Epithelial cell of prostate (primary cell): ENCODE data around the gene CDK6.

Experiments
- DNase-seq: peaks from one replicate; pipeline ENCODE4 v3.0.0-alpha.2; 2011; ENCODE audit warnings: low read depth, low spot score
- H3K27ac ChIP-seq: fragments of 450-650 bp; 2 replicates; pipeline ENCODE4 v1.5.1; 2017; ENCODE audit warnings: mild to moderate bottlenecking

Gene CDK6

DNA sequence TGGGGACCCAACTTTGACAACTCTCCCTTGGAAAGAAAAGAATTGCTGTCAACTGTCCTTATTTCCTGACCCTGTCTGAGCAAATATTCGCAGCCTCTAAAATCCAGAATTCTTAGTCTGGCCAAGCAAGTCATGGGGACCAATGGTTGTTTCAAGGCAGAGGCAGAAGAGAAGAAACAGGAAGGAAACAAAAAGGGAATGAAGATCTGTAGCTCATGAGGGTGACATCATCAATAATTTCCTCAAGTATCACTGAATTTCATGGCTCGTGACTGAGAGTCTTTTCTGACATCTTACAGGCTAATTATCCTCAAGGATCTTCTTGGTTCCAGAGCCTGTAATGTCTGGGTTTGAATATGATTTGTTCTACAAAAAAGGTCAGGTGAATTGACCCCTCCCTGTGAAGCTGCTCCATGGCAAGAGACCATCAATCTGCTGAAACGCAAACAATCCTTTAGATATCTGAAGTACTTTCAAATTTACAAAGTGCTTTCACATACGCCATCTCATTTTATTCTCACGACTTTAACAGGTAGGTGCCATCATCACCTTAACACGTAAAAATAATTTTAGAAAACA, 5.8 kb downstream of the CDK6 start:
- DNase-seq: no peak
- H3K27ac ChIP-seq: peak overlapping the region; percentile 76

DNA sequence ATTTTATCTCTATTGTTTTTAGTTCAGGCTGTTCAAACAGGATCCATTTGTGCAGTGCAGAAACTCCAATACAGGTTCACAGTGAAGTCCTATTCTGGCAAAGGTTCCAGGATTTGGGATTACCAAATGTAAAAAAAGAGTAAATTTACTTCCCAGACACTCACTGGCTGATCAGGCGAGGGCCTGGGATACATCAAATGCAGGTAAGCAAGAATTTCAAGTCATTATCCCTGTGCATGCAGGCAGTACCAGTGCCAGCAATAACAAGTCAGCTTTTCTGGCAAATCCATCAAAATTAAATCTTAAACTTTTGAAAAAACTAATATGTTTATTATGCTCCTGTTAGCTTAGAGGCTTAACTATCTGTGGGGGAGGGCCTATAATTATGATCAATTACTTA, 6.3 kb downstream of the CDK6 start:
- H3K27ac ChIP-seq: no peak overlapping the region
- no peak for DNase-seq

DNA sequence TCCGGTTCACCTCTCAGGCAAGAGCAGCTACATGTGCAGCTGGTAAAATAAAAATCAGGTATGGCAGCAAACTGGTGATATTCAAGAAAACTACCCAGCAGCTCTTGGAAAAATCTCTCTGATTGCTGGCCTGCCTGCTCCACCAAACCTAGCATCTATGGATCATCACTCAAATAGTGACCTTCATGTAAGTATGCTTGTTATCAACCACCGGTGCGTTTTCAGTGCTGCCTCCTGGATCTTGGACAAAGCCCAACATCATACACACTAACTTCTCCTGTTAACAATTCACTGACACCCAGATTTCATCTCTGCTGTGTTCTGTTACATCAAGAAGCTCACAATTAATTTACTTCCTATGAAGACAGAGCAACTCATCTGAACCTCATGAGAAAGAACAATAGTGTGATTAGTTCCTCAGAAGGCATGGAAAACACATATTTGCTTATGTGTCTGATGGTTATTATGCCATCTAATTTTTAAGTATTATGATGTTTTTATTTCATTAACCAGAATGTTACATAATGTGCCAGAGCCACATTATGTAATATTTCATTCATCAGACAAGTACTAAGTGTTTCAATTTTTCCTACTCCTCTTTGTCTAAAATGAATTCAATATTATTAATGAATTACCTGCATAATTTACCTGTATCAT, 8.8 kb downstream of the CDK6 start:
- H3K27ac ChIP-seq: no peak overlapping the region
- no peak for DNase-seq

DNA sequence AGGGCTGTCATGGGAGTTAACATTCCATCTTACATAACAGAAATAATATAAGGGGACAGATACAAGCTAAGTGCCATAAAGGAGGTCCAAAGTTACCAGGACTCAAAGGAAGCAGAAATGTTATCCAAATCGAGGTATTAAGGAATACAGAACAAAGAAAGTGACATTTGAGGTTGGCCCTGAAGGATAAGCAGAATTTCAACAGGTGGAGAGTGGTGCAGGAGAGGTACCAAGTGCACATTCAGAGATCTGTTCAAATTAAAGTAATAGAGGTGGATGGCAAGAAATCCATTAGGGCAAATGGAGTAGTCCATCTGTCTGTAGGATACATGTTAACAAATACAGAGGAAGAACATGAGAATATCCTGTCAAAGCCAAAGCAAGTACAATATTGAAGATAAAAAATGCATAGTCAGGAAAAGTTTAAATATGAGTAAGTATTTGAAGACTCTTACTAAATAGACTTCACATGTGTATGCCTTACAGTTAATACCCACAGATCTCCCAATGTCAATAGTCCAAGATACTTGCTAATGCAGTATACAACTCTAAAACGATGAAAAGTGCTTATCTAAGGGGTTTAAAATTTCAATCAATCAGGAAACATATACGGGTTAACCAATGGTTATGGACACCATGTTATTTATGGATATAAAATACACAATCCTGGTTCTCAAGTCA, 10.0 kb downstream of the CDK6 start:
- DNase-seq: no peak
- H3K27ac ChIP-seq: no peak overlapping the region

DNA sequence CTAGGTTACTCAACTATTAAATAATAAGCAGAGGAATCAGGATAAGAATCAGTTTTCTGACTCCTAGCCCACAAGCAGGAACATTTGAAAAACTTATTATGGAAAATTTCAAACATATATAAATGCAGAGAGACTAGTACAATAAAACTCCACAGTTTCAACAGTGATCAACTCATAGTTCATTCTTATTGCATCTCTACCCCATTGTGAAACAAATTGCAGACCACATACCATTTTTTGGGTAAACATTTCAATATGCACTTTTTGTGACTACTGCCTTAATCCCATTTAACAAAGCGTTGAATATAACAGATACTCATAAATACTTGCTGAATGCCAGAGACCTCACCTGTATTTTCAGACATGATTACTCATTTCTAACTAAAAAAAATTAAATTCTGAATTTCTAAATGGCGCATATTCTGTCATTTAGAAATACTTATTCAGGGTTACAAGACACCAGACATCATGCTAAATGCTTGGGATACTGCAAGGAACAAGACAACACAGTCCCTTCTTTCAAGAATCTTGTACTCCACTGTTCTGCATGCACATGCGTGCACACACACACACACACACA, 11.4 kb downstream of the CDK6 start:
- no peak overlapping the region for H3K27ac ChIP-seq
- DNase-seq: no peak

DNA sequence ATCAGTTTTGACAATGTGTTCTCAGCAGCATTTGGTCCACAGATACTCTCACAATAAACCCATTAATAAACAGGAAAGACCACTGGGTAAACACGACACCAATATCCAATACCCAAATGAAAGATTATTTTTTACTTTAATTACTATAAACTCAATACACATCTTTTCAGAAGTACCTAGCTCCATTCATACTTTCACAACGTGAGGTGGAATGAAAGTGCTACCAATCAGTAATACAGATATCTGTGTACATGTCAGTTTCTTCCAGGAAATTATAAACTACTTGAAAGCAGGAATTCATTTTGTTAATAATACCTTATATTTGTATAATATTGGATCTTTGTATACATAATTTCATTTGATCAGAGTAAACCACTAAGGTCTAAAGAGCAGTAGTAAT, 11.9 kb downstream of the CDK6 start:
- H3K27ac ChIP-seq: no peak overlapping the region
- no peak for DNase-seq

DNA sequence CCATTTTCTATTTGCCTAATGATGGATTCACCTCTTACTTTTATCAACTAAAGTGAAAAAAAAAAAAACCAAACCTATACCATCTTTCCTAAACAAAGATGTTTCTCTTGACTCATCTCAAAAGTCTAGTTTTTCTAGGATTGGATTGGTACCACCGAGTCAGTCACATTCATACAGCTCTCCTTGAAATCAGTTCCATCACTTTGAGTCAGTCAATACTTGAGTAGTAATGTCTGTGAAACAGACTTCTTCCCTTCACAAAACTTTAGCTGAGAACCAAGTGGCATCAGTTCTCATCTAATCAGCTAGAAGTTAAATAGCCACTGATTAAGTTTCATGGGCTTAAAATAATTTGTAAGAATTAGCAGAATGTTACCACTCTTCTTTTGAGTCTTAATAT, 13.3 kb downstream of the CDK6 start:
- no peak overlapping the region for H3K27ac ChIP-seq
- DNase-seq: no peak

DNA sequence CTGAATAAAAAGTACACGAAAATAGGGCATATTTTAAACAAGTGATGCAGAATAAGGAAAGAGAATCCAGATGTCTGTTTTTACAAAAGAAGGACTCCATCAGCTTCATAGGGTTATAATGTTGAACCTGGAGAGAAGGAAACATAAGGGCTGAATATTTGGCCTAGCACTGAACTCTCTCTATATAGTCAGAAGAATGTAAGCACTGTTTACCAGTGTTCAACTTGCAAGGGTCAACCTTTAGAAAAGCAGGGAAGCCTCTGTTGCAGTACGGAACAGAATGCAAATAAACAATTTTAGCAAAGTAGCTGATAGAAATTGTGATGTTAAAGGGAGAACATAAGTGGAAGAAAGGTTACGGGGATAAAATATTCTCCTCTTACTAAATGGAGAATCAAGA, 16.2 kb downstream of the CDK6 start:
- DNase-seq: no peak
- no peak overlapping the region for H3K27ac ChIP-seq

DNA sequence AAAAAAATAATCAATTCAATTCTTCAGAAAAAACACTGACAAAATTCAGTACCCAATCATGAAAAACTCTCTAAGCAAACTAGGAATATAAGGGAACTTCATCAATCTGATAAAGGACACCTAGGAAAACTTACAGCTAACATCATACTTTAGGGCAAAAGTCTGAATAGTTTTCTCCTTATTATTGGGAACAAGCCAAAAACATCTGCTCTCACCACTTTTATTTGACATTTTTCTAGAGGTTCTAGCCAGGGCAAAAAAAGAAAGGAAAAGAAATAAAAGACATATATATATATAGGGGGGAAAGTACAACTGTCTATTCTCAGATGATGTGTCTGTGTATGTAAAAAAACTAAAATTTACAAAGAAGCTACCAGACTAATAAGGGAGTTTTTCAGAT, 19.0 kb downstream of the CDK6 start:
- no peak for DNase-seq
- H3K27ac ChIP-seq: no peak overlapping the region

DNA sequence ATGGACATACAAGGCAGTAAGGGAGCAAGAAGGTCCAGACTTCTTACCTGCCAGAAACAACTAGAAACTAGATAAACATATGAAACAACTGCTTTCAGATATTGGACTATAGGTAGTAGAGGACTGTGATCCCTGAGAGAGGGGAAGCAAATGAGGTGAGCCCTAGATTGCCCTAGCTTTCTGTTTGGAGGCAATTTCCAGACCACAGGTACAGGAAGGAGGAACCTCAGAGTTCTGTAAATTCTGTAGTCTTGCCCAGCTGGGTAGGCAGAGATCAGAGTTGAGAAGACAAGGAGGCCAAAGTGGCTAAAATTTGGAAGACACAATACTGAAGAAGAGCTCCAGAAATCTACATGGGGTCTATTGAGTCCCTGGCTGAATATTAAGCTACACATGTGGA, 21.0 kb downstream of the CDK6 start:
- no peak for DNase-seq
- no peak overlapping the region for H3K27ac ChIP-seq

DNA sequence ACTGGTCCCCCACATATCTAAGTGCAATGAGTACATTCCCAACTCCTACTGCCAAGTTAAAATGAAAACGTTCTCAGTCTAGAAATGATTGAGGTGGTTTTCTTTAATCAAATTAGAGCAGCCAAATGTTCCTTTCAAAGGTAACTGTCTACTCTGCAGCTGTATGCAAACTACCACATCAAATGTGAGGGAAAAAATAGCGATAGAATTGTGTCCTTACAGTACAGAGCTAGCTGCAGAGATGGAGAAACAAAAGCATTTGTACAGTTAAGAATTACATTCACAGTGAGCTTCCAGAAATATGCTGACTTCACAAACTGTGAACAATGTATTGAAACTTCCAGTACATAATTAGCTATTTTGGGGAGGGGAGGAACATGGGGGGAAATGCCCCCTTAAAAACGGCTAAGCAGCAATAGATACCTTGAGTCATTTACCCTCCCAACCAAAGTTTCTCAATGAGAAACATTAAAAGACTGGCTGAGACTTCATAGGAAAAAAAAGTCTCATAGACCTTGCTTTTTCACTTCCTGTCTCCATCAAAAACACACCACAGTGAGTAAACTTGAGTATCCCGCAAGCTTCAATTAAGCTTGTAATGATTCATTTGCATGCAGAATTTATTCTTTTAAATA, 22.9 kb downstream of the CDK6 start:
- no peak for DNase-seq

DNA sequence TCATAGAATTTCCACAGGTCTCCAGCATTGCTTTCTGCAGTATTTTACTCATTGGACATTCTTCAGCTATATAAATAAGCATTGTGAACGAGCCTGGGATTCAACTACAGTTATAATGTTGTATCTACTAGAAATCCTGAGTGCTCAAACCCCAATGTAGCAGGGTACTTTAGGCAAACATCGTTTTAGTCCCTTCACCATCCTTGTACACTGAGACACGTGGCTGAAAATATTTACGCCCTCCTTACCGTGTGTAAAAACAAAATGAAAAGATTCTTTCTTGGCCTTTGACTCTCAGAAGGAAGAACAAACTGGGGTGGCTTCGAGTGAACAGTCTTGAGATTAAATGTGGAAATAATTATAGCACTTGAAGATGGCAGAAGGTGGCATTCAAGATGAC, 25.2 kb downstream of the CDK6 start:
- peak overlapping the region; percentile 80 for H3K27ac ChIP-seq
- no peak for DNase-seq

More for the DNA sequence above, 22.9 kb downstream of the CDK6 start:
- H3K27ac ChIP-seq: peak overlapping the region; percentile 28

DNA sequence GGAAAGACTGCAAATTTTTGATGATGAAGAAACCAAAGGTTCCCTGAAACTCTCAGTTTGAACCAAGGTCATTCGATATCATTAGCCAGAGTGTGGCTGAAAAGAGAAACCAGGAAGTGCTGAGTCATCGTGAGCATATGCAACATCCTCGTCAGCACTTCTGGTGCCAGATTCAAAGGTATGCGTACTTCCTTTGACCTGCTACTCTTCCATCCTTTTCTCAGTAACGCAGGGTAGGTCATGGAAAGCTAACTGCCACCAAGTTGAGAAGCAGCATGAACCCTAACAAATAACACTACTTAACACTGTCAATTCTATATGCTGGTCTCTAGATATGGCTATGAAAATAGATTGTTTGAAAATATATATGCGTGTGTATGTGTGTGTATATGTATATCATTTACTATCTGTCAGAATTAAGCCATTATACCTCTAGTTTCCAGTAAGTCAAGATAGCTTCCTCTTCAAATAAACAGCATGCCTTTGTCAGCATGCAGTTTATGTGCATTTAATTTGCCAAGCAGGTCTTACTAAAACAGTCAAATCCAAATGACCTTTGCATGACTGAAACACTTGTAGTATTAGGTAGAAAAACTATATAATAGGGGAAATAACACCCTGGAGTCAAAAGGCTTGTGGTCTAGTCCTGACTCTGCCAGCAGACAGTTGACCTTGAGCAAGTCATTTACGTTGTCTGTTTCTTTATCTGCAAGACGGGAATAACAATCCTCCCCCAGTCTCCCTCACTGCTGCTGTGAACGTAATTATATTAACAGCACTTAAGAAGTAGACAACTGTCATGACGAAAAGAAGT, 26.4 kb downstream of the CDK6 start:
- peak; percentile 77 for DNase-seq
- H3K27ac ChIP-seq: peak overlapping the region; percentile 80

DNA sequence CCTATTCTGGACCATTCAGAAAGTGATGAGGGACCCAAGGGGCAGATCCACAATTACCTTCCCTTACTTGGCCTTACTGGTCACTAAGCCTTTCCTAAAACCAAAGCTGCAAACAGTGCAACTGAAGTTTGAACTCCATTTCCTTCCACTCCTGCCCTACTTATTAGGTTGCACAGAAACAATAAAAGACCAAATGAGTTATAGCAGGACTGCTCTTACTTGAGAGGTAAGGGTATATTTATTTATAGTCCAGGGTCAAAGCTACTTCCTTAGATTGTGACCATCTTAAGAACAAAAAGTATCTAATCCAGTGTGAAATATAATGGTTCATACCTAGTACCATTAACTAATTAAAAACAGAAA, 27.0 kb downstream of the CDK6 start:
- DNase-seq: no peak
- H3K27ac ChIP-seq: peak overlapping the region; percentile 80

DNA sequence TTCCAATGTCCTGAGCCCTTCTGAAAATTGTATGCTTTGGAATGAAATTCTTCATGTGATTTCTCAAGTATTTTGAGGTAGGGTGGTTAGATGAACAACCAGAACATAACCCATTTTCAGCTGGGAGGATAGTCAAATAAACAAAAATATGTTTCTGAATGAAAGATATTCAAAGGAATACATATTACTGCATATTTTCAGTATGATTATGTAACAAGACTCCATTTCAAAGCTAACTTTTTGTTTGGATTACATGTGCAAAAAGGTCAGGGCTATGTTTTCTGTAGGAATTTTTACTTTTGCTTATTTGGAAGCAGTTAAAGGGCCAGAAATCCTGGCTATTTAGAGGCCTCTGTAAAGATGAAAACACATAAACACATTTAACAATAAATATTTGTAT, 27.7 kb downstream of the CDK6 start:
- H3K27ac ChIP-seq: peak overlapping the region; percentile 80
- no peak for DNase-seq

DNA sequence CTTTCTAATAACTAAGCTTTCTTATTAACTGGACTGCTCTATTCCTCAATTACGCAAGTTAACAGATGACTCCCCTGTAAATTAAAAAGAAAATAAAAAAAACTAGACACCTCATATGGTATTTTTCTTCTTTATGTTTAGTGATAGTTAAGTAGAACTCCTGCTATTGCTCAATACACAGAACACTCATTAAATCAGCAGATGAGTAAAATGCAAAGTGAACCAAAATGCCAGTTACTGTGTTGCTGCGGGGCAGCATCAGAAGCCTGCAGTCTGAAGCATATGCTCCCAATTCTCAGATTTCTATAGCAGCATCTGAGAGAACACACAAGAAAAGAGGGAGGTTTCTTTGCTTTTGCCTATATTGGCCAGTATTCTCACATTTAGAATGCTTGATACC, 28.4 kb downstream of the CDK6 start:
- H3K27ac ChIP-seq: peak overlapping the region; percentile 80
- no peak for DNase-seq

DNA sequence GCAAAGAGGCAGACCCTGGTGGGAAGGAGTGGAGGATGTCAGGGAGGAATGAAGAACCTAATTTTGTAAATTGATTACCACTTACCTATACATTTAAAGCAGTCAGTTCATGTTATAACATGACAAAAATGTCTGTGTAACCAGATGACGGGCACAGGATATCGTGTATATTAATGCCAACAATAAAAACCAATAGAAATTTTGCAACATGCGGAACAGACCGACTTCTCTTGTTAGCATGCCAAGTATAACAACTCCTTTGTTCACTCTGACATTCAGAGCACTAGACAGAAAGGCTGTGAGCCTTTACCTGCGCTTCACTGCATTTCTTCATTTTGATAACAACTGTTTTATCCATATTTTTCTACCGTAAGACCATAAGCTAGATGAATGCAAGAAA, 29.9 kb downstream of the CDK6 start:
- H3K27ac ChIP-seq: peak overlapping the region; percentile 80
- DNase-seq: peak; percentile 74

DNA sequence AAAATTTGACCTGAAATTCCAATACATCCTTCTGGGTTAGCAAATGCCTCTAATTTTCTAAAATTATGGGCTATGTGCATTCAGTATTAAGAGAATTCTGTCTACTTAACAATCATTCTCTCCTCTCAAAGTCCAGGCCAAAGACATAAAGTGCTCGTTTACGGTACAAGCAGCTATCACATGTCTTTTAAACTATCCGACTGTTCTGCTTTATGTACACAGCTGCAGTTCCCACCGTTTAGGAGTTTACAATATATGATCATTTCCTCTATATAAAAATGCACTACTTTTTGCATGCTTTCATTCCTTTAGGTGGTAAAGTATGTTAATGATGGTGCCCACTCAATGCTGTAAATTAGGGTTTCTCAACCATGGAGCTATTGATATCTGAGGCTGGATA, 34.0 kb downstream of the CDK6 start:
- no peak overlapping the region for H3K27ac ChIP-seq
- no peak for DNase-seq

DNA sequence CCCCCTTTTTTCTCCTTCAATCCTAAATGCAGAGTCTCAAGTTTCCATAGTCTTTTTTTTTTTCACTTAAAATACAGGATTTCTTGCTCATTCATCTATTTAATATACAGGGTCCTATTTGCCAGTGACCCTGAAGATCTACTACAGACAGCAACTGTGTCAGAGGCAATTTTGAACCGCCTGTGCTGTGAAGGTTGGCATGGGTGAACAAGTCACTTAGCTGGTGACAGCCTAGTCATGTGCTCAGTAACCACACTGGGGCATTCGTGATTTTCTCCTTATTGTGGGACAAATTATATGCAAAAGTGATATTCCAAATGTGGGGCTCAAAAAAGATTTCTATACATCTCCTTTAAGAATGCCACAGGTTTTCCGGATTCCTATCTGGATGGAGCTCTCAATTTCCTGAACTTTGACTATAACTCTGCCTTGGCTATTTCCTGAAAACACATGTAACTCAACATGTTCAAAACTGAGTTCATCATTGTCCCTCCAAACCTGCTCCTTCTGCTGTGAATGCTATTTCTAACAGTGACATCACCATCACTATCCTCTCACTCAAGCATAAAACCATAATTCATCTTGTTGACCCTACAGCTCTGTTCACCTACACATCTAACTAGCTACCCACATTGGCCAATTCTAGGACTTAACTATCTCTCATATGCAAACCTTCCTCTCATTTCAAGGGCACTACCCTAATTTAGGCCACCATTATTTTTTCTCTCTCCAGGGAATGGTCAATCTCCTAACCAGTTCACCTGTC, 36.7 kb downstream of the CDK6 start:
- H3K27ac ChIP-seq: no peak overlapping the region
- no peak for DNase-seq
